B cell (primary cell): Measurements from ENCODE around the gene FRMD3.

Source experiments
- EZH2 ChIP-seq: IDR thresholded peaks from 2 replicates; pipeline ENCODE4 v1.6.1; 2012; ENCODE audit warnings: borderline replicate concordance, low read depth, mild to moderate bottlenecking, moderate library complexity, low read length; ENCODE audit not compliant: insufficient read depth, poor library complexity, severe bottlenecking
- TF ChIP-seq, protein P1 (sequence below): fragments of 200-600 bp; IDR thresholded peaks from one replicate; pipeline ENCODE4 v1.8.0; 2022; ENCODE audit warnings: antibody characterized with exemption, mild to moderate bottlenecking

DNA sequence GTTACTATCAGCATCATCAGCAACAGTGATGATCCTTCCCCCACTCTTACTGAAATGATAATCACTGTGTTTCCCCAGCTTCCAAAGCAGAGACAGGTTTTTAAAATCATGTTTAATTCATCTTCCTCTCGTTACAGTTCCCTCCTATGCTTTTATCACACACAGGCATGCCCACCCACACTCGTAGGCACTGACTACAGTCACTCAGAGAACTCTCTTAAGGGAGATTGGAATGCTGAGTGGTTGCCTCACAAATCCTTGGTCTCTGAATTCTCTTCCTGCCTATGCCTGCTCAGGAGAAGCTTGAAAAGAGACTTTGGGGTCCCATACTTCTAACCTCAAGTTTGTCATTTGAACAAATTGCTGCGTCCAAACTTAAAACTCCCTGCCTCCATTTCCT lies 179.2 kb downstream of the FRMD3 start:
- TF ChIP-seq, protein P1, sequence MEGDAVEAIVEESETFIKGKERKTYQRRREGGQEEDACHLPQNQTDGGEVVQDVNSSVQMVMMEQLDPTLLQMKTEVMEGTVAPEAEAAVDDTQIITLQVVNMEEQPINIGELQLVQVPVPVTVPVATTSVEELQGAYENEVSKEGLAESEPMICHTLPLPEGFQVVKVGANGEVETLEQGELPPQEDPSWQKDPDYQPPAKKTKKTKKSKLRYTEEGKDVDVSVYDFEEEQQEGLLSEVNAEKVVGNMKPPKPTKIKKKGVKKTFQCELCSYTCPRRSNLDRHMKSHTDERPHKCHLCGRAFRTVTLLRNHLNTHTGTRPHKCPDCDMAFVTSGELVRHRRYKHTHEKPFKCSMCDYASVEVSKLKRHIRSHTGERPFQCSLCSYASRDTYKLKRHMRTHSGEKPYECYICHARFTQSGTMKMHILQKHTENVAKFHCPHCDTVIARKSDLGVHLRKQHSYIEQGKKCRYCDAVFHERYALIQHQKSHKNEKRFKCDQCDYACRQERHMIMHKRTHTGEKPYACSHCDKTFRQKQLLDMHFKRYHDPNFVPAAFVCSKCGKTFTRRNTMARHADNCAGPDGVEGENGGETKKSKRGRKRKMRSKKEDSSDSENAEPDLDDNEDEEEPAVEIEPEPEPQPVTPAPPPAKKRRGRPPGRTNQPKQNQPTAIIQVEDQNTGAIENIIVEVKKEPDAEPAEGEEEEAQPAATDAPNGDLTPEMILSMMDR, result no peak
- no peak for TF ChIP-seq EZH2
